GM19193 (cell line): ENCODE measurements around the gene KLK6.

Experiments used
- POLR2A ChIP-seq: IDR thresholded peaks from 4 replicates; pipeline ENCODE4 v1.6.1; 2011; ENCODE audit not compliant: insufficient read depth, insufficient read length; ENCODE audit errors: extremely low read depth

Gene KLK6

DNA sequence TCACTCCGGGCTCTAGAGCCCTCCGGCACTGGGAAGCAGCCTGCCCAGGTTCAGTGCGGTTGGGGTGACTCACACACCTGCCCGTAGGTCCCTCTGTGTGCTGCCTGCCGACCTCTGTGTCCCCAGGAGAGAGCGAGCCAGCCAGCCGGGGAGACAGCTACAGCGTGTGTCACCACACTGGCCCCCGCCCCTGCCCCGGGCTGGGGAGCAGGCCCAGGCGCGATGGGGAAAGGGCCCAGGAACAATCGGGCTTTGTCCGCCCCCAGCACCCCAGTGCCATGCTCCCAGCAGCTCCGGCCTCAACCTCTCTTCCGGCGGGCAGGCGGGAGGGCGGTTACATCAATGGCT, at the start of gene KLK6:
KLK6 (minus strand) TSS at position 179 of the 348 bp plus-strand sequence. CDS start 1,487 bp downstream, outside the sequence.
- no peak for TF ChIP-seq POLR2A

GRCh38 chr19:51018745-51019543, 49.6 kb upstream of the KLK6 start:
- no peak for TF ChIP-seq POLR2A

DNA sequence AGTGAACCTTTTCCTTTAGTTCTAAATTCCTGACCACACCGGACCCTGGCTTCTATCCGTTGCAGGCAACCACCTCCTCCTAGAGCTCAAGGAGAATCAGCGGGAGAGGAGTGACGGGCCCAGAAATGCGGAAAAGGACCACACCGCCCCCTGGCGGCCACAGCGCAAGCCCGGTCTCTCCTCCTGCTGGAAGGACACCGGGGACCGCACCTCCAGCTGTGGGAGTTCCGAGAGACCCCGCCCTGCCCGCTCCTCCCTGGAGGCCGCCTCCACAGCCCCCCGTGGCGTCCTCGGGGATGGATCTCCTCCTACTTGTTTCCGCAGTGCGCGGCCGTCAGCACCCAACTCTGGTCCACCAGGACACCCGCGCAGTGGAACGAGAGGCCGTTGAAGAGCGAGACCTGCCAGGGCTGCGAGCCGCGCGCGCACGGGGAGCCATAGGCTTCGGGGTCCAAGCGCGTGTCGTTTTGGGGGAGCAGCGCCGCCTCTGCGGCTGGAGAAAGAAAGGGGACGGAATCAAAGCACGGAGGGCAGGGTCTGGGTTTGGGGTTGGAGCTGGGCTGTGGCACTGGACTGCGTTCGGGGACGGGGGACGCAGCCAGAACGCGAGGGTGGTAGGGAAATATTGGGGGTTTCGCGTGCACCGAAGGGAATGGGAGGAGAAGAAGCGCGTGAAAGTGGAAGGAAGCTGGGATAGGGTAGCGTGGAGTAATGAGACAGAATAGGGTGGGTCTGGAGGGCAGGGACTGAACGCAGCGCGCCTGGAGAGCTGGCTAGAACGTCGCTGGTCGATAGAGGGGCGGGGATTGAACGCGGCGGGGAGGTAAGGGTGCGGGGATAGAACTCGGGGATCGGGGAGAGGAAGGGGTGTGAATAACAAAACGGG, 47.6 kb upstream of the KLK6 start:
- no peak for TF ChIP-seq POLR2A

- TF ChIP-seq POLR2A = no peak
Observed at GRCh38 chr19:51015691-51016267, 46.4 kb upstream of the KLK6 start.

GRCh38 chr19:51014242-51014641, 44.9 kb upstream of the KLK6 start:
- no peak for TF ChIP-seq POLR2A

DNA sequence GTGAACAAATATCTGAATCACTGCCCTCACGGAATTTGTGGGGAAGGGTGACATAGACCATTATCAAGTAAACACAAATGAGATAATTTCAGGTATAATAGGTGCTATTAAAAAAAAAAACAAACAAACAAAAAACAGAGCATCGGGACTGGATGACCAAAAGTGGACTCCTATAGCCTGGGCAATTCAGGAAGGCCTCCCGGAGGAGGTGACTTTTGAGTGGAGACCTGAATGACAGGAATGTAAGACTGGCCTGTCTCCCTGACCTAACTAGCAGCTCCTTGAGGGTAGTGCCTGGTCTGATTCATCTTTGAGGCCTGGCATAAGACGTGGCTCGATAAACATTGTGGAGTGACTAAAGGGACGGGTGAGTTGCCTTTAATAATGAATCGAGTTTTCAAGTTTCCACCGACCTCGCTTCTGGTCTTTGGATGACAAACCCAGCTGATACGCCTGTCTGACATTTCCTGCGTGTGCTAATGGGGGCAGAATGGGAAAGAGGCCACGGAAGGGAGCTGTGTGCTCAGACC, 43.3 kb upstream of the KLK6 start:
- TF ChIP-seq POLR2A = no peak

DNA sequence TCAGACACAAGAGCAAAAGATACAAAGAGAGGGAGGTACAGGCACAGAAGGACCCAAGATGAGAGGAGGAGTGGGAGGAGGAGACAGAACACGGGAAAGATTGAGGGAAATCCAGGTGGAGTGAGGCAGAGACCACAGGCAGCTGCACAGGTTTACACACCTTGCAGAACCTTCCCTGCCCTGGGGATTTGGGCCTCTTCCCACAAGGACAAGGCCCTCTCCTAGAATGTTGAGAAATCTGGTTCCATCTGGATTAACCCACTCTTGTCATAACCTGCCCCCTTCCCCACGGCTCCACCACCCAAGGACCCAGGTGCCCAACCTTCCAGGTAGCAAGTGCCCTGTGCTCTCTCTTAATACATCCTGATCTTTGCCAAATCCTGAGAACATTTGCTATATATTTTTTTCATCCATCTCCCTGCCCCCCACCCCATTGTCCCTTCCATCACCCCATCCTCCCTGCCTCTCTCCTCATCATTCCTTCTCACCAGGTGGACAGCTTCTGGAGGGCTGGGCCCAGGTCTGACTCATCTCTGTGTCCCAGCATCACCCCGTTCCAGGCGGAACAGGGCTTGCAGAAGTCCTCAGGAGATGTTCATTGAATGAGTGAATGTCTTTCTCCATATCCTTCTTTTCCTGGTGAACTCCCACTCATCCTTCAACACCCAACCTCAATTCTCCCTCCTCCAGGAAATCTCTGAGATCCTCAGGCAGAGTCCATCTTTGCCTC, 40.8 kb upstream of the KLK6 start:
- no peak for TF ChIP-seq POLR2A

DNA sequence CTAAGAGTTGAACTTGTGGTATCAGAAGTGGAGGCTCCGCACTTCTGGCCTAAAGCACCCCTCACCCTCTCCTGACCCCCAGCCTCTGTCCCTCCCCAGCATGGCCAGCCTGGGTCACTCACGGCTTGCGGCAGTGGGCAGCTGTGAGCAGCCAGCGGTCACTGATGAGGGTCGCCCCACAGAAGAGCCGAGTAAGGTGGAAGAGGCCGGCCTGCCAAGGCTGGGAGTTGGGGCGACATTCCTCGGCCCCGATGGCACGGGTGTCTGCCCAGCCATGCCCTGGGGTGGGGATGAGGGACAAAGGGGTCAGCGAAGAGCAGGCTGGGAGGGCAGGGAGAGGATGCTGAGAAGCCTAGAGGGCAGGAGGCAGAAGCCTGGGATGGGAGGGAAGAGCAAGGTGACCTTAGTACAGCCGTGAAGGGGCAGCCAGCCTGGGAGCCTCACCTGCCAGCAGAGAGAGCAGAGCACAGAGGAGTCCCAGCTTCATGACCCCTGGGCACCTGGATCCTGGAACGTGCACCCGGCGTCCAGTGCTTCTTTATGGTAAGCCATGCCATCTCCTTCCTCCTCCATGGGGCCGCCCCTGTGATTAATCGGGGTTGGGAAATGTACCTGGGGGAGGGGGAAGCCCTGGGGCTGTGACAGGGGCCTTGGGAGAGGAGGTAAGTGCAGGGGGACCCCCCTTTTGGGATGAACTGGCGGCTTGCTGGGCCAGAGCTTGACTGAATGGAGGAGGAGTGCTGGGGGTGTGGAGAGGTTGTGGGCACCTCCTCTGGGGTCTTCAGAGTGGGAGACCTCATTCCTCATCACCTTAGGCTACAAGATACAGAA, 39.9 kb upstream of the KLK6 start:
- no peak for TF ChIP-seq POLR2A

- no peak for TF ChIP-seq POLR2A
Observed at GRCh38 chr19:51007488-51007887, 38.1 kb upstream of the KLK6 start.

GRCh38 chr19:51006406-51006805, 37.0 kb upstream of the KLK6 start:
- TF ChIP-seq POLR2A = no peak

DNA sequence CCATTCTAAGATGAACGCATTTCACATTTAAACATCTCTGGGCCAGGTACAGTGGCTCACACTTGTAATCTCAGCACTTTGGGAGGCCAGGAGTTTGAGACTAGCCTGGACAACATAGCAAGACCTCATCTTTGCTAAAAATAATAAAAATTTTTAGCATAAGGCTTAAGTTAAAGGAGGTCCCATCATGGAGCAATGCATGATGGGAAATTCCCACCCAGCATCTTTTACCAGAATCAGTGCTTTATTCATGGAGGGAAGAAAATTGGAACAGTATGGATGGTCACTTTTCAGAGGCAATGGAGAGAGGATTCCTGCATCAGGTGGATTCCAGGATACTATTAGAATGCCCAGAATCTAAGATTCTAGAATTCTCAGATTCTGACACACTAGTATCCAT, 35.9 kb upstream of the KLK6 start:
- no peak for TF ChIP-seq POLR2A

GRCh38 chr19:51003316-51003715, 33.9 kb upstream of the KLK6 start:
- TF ChIP-seq POLR2A = no peak

GRCh38 chr19:51002542-51003311, 33.3 kb upstream of the KLK6 start:
- no peak for TF ChIP-seq POLR2A
